Astrocyte (in vitro differentiated cells and primary cell): ENCODE data around the gene HOXA7. TPM values are rescaled to one million over a fixed set of nuclear protein-coding genes. Genes with fewer than 3 reads are reported as not detected.

ENCODE experiments used
- DNase-seq: peaks from one replicate; pipeline ENCODE4 v3.0.0-alpha.2; 2010; ENCODE audit warnings: low read depth
- FAIRE-seq: peaks from 2 replicates; lab custom pipeline; 2011; peaks lifted over from hg19 to GRCh38; lab: Jason Lieb, UNC
- H2AFZ ChIP-seq: 2 replicates; pipeline ENCODE4 v1.6.0; 2012; ENCODE audit warnings: low read depth, low read length, inconsistent platforms
- H3K27ac ChIP-seq: 2 replicates; pipeline ENCODE4 v1.5.1; 2011; ENCODE audit warnings: low read depth, low read length, inconsistent platforms
- H3K27me3 ChIP-seq: 2 replicates; pipeline ENCODE4 v1.6.0; 2011; ENCODE audit warnings: low read length, inconsistent platforms; ENCODE audit not compliant: insufficient read depth
- H3K36me3 ChIP-seq: 2 replicates; pipeline ENCODE4 v1.5.1; 2011; ENCODE audit warnings: low read length, inconsistent platforms; ENCODE audit not compliant: insufficient read depth
- H3K4me1 ChIP-seq: 2 replicates; pipeline ENCODE4 v1.5.1; 2011; ENCODE audit warnings: low read length, inconsistent platforms; ENCODE audit not compliant: insufficient read depth
- H3K4me2 ChIP-seq: 2 replicates; pipeline ENCODE4 v1.6.0; 2012; ENCODE audit warnings: low read length, inconsistent platforms
- H3K4me3 ChIP-seq: 2 replicates; pipeline ENCODE4 v1.5.1; 2011; ENCODE audit warnings: low read depth, mild to moderate bottlenecking, low read length, inconsistent platforms; ENCODE audit not compliant: insufficient read depth
- H3K79me2 ChIP-seq: 2 replicates; pipeline ENCODE4 v1.6.0; 2012; ENCODE audit warnings: mild to moderate bottlenecking, low read length, inconsistent platforms; ENCODE audit not compliant: insufficient read depth
- H3K9ac ChIP-seq: 2 replicates; pipeline ENCODE4 v1.6.0; 2012; ENCODE audit warnings: mild to moderate bottlenecking, low read length, inconsistent platforms
- H3K9me3 ChIP-seq: 2 replicates; pipeline ENCODE4 v1.5.1; 2012; ENCODE audit warnings: low read depth, mild to moderate bottlenecking, low read length, inconsistent platforms; ENCODE audit not compliant: insufficient read depth
- H4K20me1 ChIP-seq: 2 replicates; pipeline ENCODE4 v1.6.0; 2012; ENCODE audit warnings: low read length, inconsistent platforms; ENCODE audit not compliant: insufficient read depth
- H3K27ac Mint-ChIP-seq: one replicate; pipeline ENCODE4 v1.8.0; 2021; ENCODE audit warnings: mild to moderate bottlenecking, mixed read lengths; ENCODE audit not compliant: unreplicated experiment
- H3K27me3 Mint-ChIP-seq: one replicate; pipeline ENCODE4 v1.8.0; 2021; ENCODE audit warnings: low read depth, mixed read lengths; ENCODE audit not compliant: unreplicated experiment
- H3K36me3 Mint-ChIP-seq: one replicate; pipeline ENCODE4 v1.8.0; 2021; ENCODE audit warnings: low read depth, mixed read lengths; ENCODE audit not compliant: unreplicated experiment
- H3K4me1 Mint-ChIP-seq: one replicate; pipeline ENCODE4 v1.8.0; 2021; ENCODE audit warnings: low read depth, mixed read lengths; ENCODE audit not compliant: unreplicated experiment
- H3K4me3 Mint-ChIP-seq: one replicate; pipeline ENCODE4 v1.8.0; 2021; ENCODE audit warnings: mild to moderate bottlenecking, moderate library complexity, mixed read lengths; ENCODE audit not compliant: unreplicated experiment
- H3K9me3 Mint-ChIP-seq: one replicate; pipeline ENCODE4 v1.8.0; 2021; ENCODE audit warnings: mild to moderate bottlenecking, mixed read lengths; ENCODE audit not compliant: unreplicated experiment
- CTCF ChIP-seq: IDR thresholded peaks from 2 replicates; pipeline ENCODE4 v1.5.1; 2011; ENCODE audit warnings: low read depth, mild to moderate bottlenecking, inconsistent platforms, low read length, moderate library complexity; ENCODE audit not compliant: insufficient read depth
- EZH2 ChIP-seq: IDR thresholded peaks from 2 replicates; pipeline ENCODE4 v1.6.1; 2012; ENCODE audit warnings: mild to moderate bottlenecking, low read length, inconsistent platforms; ENCODE audit not compliant: insufficient read depth
- total RNA-seq: library from RNA; stranded (reverse); gene quantifications from 2 replicates; pipeline ENCODE4 v1.2.1, GENCODE V29; 2021

Gene HOXA7
- total RNA-seq, 1 donor from 2014 or later: not detected

- H3K27me3 ChIP-seq: peaks cover 97% of the 10 kb centered on the region
- peaks cover 24% of the 10 kb centered on the region for H3K9me3 Mint-ChIP-seq
- H3K4me1 Mint-ChIP-seq: no peaks in the 10 kb centered on the region
- no peak overlapping the region for H3K4me3 Mint-ChIP-seq
- no peak overlapping the region for H3K27ac ChIP-seq
- H3K4me3 ChIP-seq: no peak overlapping the region
- H2AFZ ChIP-seq: no peak overlapping the region
- H3K9me3 ChIP-seq: peaks cover 3% of the 10 kb centered on the region
- TF ChIP-seq CTCF: no peak
- no peak for TF ChIP-seq EZH2
- H3K36me3 ChIP-seq: no peaks in the 10 kb centered on the region
- H3K27ac Mint-ChIP-seq: no peak overlapping the region
- H3K36me3 Mint-ChIP-seq: peaks cover 2% of the 10 kb centered on the region
- no peak for FAIRE-seq
- H3K79me2 ChIP-seq: no peaks in the 10 kb centered on the region
- peaks cover 7% of the 10 kb centered on the region for H4K20me1 ChIP-seq
- no peak overlapping the region for H3K4me2 ChIP-seq
- H3K4me1 ChIP-seq: peaks cover 7% of the 10 kb centered on the region
- no peak for DNase-seq
- H3K9ac ChIP-seq: no peak overlapping the region
- peaks cover 88% of the 10 kb centered on the region for H3K27me3 Mint-ChIP-seq
These were observed 24.3 kb upstream of the HOXA7 start for GRCh38 chr7:27180431-27181420.

- Mint-ChIP-seq H3K27me3 (peaks cover 88% of the 10 kb centered on the region), H3K27ac (no peak overlapping the region), H3K9me3 (peaks cover 28% of the 10 kb centered on the region), H3K36me3 (peaks cover under 1% of the 10 kb centered on the region), H3K4me3 (no peak overlapping the region), H3K4me1 (no peaks in the 10 kb centered on the region)
- H3K4me2 ChIP-seq: peak overlapping the region; percentile 77
- TF ChIP-seq EZH2 (peak; percentile 79), CTCF (peak; percentile 62)
- H3K4me3 ChIP-seq: no peak overlapping the region
- H3K4me1 ChIP-seq: peaks cover 7% of the 10 kb centered on the region
- no peak overlapping the region for H2AFZ ChIP-seq
- H3K36me3 ChIP-seq: no peaks in the 10 kb centered on the region
- no peak for FAIRE-seq
- no peaks in the 10 kb centered on the region for H3K79me2 ChIP-seq
- peaks cover 1% of the 10 kb centered on the region for H4K20me1 ChIP-seq
- peaks cover 97% of the 10 kb centered on the region for H3K27me3 ChIP-seq
- no peak overlapping the region for H3K27ac ChIP-seq
- H3K9ac ChIP-seq: no peak overlapping the region
- no peak for DNase-seq
- peaks cover 8% of the 10 kb centered on the region for H3K9me3 ChIP-seq
These were observed 23.3 kb upstream of the HOXA7 start for GRCh38 chr7:27179503-27180430.
